ENCODE data around the gene SH3BP1.

DNA sequence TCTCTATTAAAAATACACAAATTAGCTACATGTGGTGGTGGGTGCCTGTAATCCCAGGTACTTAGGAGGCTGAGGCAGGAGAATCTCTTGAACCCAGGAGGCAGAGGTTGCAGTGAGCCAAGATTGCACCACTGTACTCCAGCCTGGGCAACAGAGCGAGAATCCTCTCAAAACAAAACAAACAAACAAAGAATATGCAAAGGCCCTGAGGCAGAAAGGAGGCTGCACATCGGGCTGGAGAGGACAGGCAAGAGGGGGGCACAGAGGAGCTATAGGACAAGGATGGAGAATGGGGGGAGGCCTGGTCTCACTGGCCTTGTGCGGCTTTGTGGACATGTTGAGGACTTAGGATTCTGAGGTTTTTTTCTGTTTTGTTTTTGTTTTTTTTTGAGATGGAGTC, 65.7 kb downstream of the SH3BP1 start:
- TF ChIP-seq POLR2AphosphoS5 (IDR thresholded peaks at IDR 0.05): no peak
- no peak for TF ChIP-seq EZH2 (IDR thresholded peaks at IDR 0.05; ENCODE audit: borderline replicate concordance, insufficient read depth, low read length, poor library complexity, severe bottlenecking)
- TF ChIP-seq, protein P1, sequence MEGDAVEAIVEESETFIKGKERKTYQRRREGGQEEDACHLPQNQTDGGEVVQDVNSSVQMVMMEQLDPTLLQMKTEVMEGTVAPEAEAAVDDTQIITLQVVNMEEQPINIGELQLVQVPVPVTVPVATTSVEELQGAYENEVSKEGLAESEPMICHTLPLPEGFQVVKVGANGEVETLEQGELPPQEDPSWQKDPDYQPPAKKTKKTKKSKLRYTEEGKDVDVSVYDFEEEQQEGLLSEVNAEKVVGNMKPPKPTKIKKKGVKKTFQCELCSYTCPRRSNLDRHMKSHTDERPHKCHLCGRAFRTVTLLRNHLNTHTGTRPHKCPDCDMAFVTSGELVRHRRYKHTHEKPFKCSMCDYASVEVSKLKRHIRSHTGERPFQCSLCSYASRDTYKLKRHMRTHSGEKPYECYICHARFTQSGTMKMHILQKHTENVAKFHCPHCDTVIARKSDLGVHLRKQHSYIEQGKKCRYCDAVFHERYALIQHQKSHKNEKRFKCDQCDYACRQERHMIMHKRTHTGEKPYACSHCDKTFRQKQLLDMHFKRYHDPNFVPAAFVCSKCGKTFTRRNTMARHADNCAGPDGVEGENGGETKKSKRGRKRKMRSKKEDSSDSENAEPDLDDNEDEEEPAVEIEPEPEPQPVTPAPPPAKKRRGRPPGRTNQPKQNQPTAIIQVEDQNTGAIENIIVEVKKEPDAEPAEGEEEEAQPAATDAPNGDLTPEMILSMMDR (IDR thresholded peaks at IDR 0.05; ENCODE audit: poor library complexity, severe bottlenecking): no peak
- TF ChIP-seq RAD21 (conservative IDR thresholded peaks at IDR 0.05): no peak
- no peak for TF ChIP-seq TAF1 (IDR thresholded peaks at IDR 0.05; ENCODE audit: low read depth)

Measured in neural cell (in vitro differentiated cells).